Stomach (tissue), 4 donors: Measurements from ENCODE around the gene MSX2.

Source experiments
- POLR2A ChIP-seq, 4 donors: fragments of 450-650 bp; IDR thresholded peaks; one replicate each; pipeline ENCODE4 v1.6.1; 2016; ENCODE audit warnings: antibody characterized with exemption in 4 of 4, control low read depth in 2 of 4, mild to moderate bottlenecking in 1 of 4, moderate library complexity in 1 of 4
- TF ChIP-seq, protein P1 (sequence below), 7 experiments: fragments of 450-650 bp in 4 of 7; fragments of 200-600 bp in 3 of 7; sonication (generic) in 3 of 7; IDR thresholded peaks; one replicate each; pipeline ENCODE4 v1.5.1; 2016 to 2019; ENCODE audit warnings: antibody characterized with exemption in 7 of 7, control low read depth in 2 of 7, mild to moderate bottlenecking in 1 of 7

- TF ChIP-seq POLR2A (IDR thresholded peaks at IDR 0.05) = no peak
- TF ChIP-seq, protein P1, sequence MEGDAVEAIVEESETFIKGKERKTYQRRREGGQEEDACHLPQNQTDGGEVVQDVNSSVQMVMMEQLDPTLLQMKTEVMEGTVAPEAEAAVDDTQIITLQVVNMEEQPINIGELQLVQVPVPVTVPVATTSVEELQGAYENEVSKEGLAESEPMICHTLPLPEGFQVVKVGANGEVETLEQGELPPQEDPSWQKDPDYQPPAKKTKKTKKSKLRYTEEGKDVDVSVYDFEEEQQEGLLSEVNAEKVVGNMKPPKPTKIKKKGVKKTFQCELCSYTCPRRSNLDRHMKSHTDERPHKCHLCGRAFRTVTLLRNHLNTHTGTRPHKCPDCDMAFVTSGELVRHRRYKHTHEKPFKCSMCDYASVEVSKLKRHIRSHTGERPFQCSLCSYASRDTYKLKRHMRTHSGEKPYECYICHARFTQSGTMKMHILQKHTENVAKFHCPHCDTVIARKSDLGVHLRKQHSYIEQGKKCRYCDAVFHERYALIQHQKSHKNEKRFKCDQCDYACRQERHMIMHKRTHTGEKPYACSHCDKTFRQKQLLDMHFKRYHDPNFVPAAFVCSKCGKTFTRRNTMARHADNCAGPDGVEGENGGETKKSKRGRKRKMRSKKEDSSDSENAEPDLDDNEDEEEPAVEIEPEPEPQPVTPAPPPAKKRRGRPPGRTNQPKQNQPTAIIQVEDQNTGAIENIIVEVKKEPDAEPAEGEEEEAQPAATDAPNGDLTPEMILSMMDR (IDR thresholded peaks at IDR 0.05) = no peak
Observed at GRCh38 chr5:174755106-174755505, 30.7 kb downstream of the MSX2 start.
